ENCODE results near the gene GRB2. TPM values are rescaled to one million over a fixed set of nuclear protein-coding genes. Genes with fewer than 3 reads are reported as not detected.

The GRB2 gene
- total RNA-seq, 4 donors from 2014 or later, result 51.5 to 127 (median 78.1) TPM

- Histone ChIP-seq H3K27ac (no peak overlapping the region), H3K9me3 (no peaks in the 10 kb centered on the region), H3K36me3 (no peaks in the 10 kb centered on the region), H3K4me3 (no peak overlapping the region), H3K27me3 (no peaks in the 10 kb centered on the region), H3K4me1 (no peaks in the 10 kb centered on the region)
- intact Hi-C loops (cut with DNase I; ENCODE audit: low total_unique reads), result no loop called here
- TF ChIP-seq CTCF (IDR thresholded peaks at IDR 0.05) (no peak), POLR2A (IDR thresholded peaks at IDR 0.05) (no peak)
- no peak for DNase-seq
Measured at GRCh38 chr17:75356260-75356937, 49.1 kb downstream of the GRB2 start.

GRCh38 chr17:75353176-75353575, 52.3 kb downstream of the GRB2 start:
- no peaks in the 10 kb centered on the region for H3K4me1 ChIP-seq

GRCh38 chr17:75352079-75352569, 53.4 kb downstream of the GRB2 start:
- Histone ChIP-seq H3K27me3 (no peaks in the 10 kb centered on the region), H3K4me1 (peaks cover 0 to 5% of the 10 kb centered on the region in 2 donors), H3K9me3 (no peaks in the 10 kb centered on the region), H3K36me3 (no peaks in the 10 kb centered on the region), H3K4me3 (no peak overlapping the region), H3K27ac (no peak overlapping the region)
- DNase-seq, result no peak
- intact Hi-C loops (cut with DNase I; ENCODE audit: low total_unique reads), result no loop called here
- TF ChIP-seq CTCF (IDR thresholded peaks at IDR 0.05) (no peak), POLR2A (IDR thresholded peaks at IDR 0.05) (no peak)

More at GRCh38 chr17:75353176-75353575, 52.3 kb downstream of the GRB2 start:
- H3K36me3 ChIP-seq, result no peaks in the 10 kb centered on the region
- H3K9me3 ChIP-seq, result no peaks in the 10 kb centered on the region
- intact Hi-C loops (cut with DNase I; ENCODE audit: low total_unique reads), result no loop called here
- TF ChIP-seq POLR2A (IDR thresholded peaks at IDR 0.05) (no peak), CTCF (IDR thresholded peaks at IDR 0.05) (no peak)
- H3K4me3 ChIP-seq, result no peak overlapping the region
- H3K27me3 ChIP-seq, result no peaks in the 10 kb centered on the region
- no peak overlapping the region for H3K27ac ChIP-seq
- no peak for DNase-seq

GRCh38 chr17:75350706-75351105, 54.8 kb downstream of the GRB2 start:
- H3K36me3 ChIP-seq, result no peaks in the 10 kb centered on the region
- peaks cover 0 to 5% of the 10 kb centered on the region in 2 donors for H3K4me1 ChIP-seq
- TF ChIP-seq POLR2A (IDR thresholded peaks at IDR 0.05) (no peak), CTCF (IDR thresholded peaks at IDR 0.05) (no peak)
- no peak overlapping the region for H3K27ac ChIP-seq
- intact Hi-C loops (cut with DNase I; ENCODE audit: low total_unique reads), result no loop called here
- H3K9me3 ChIP-seq, result no peaks in the 10 kb centered on the region
- H3K27me3 ChIP-seq, result no peaks in the 10 kb centered on the region
- no peak overlapping the region for H3K4me3 ChIP-seq
- DNase-seq, result no peak

- intact Hi-C loops (cut with DNase I; ENCODE audit: low total_unique reads), result no loop called here
Measured at GRCh38 chr17:75350029-75350428, 55.4 kb downstream of the GRB2 start.

More at GRCh38 chr17:75350029-75350428, 55.4 kb downstream of the GRB2 start:
- TF ChIP-seq CTCF (IDR thresholded peaks at IDR 0.05), result no peak
- TF ChIP-seq POLR2A (IDR thresholded peaks at IDR 0.05), result no peak
- no peaks in the 10 kb centered on the region for H3K36me3 ChIP-seq
- H3K9me3 ChIP-seq, result no peaks in the 10 kb centered on the region
- no peak overlapping the region for H3K4me3 ChIP-seq
- no peak overlapping the region for H3K27ac ChIP-seq
- no peak for DNase-seq
- H3K27me3 ChIP-seq, result no peaks in the 10 kb centered on the region
- peaks cover 0 to 5% of the 10 kb centered on the region in 2 donors for H3K4me1 ChIP-seq
